Osteoblast (primary cell): ENCODE results near the gene SCTR. TPM values are rescaled to one million over a fixed set of nuclear protein-coding genes. Genes with fewer than 3 reads are reported as not detected.

Experiments used
- DNase-seq: peaks from one replicate; pipeline ENCODE4 v3.0.0; 2011; ENCODE audit warnings: low spot score, mixed read lengths; ENCODE audit not compliant: insufficient read length; ENCODE audit errors: missing footprints
- H2AFZ ChIP-seq: 2 replicates; pipeline ENCODE4 v1.6.0; 2011; ENCODE audit warnings: mild to moderate bottlenecking, low read length
- H3K27ac ChIP-seq: 2 replicates; pipeline ENCODE4 v1.5.1; 2011; ENCODE audit warnings: mild to moderate bottlenecking, low read depth, low read length, moderate library complexity
- H3K27me3 ChIP-seq: 2 replicates; pipeline ENCODE4 v1.6.0; 2012; ENCODE audit warnings: mild to moderate bottlenecking, control low read depth, inconsistent platforms, low read length, moderate library complexity; ENCODE audit not compliant: insufficient read depth
- H3K36me3 ChIP-seq: 2 replicates; pipeline ENCODE4 v1.5.1; 2011; ENCODE audit warnings: mild to moderate bottlenecking, low read length, control low read depth, moderate library complexity; ENCODE audit not compliant: insufficient read depth
- H3K4me1 ChIP-seq: 2 replicates; pipeline ENCODE4 v1.5.1; 2011; ENCODE audit warnings: mild to moderate bottlenecking, low read length, control low read depth, moderate library complexity; ENCODE audit not compliant: insufficient read depth
- H3K4me2 ChIP-seq: 2 replicates; pipeline ENCODE4 v1.6.0; 2011; ENCODE audit warnings: mild to moderate bottlenecking, low read length; ENCODE audit not compliant: insufficient read depth
- H3K4me3 ChIP-seq: fragments of 200-600 bp; sonication (generic); 3 replicates; pipeline ENCODE4 v1.5.1; 2012; ENCODE audit warnings: mild to moderate bottlenecking, low read length, inconsistent platforms; ENCODE audit not compliant: insufficient read depth
- H3K79me2 ChIP-seq: 2 replicates; pipeline ENCODE4 v1.6.0; 2012; ENCODE audit warnings: mild to moderate bottlenecking, low read length, control low read depth, inconsistent platforms; ENCODE audit not compliant: insufficient read depth
- H3K9me3 ChIP-seq: 2 replicates; pipeline ENCODE4 v1.5.1; 2011; ENCODE audit warnings: low read depth, low read length, control low read depth
- H4K20me1 ChIP-seq: 2 replicates; pipeline ENCODE4 v1.6.0; 2012; ENCODE audit warnings: mild to moderate bottlenecking, low read length, control low read depth; ENCODE audit not compliant: insufficient read depth
- total RNA-seq: library from RNA; depleted of rRNA; stranded (reverse); fragments of >200 nt; gene quantifications from 2 replicates; pipeline ENCODE4 v1.2.3, GENCODE V29; 2012
- TF ChIP-seq, protein P1 (sequence below): IDR thresholded peaks from 2 replicates; pipeline ENCODE4 v1.5.1; 2011; ENCODE audit warnings: mild to moderate bottlenecking, low read depth, low read length, moderate library complexity; ENCODE audit errors: extremely low read depth

The SCTR gene
- total RNA-seq, 1 donor = not detected

GRCh38 chr2:119548516-119549120 lies 24.3 kb upstream of the SCTR start:
- Histone ChIP-seq H3K27ac (no peak overlapping the region), H4K20me1 (no peaks in the 10 kb centered on the region), H3K9me3 (no peaks in the 10 kb centered on the region), H2AFZ (no peak overlapping the region), H3K27me3 (peaks cover 25% of the 10 kb centered on the region), H3K36me3 (no peaks in the 10 kb centered on the region), H3K4me3 (no peak overlapping the region), H3K4me1 (peaks cover 13% of the 10 kb centered on the region), H3K4me2 (no peak overlapping the region), H3K79me2 (no peaks in the 10 kb centered on the region)
- TF ChIP-seq, protein P1, sequence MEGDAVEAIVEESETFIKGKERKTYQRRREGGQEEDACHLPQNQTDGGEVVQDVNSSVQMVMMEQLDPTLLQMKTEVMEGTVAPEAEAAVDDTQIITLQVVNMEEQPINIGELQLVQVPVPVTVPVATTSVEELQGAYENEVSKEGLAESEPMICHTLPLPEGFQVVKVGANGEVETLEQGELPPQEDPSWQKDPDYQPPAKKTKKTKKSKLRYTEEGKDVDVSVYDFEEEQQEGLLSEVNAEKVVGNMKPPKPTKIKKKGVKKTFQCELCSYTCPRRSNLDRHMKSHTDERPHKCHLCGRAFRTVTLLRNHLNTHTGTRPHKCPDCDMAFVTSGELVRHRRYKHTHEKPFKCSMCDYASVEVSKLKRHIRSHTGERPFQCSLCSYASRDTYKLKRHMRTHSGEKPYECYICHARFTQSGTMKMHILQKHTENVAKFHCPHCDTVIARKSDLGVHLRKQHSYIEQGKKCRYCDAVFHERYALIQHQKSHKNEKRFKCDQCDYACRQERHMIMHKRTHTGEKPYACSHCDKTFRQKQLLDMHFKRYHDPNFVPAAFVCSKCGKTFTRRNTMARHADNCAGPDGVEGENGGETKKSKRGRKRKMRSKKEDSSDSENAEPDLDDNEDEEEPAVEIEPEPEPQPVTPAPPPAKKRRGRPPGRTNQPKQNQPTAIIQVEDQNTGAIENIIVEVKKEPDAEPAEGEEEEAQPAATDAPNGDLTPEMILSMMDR = no peak
- no peak for DNase-seq

DNA sequence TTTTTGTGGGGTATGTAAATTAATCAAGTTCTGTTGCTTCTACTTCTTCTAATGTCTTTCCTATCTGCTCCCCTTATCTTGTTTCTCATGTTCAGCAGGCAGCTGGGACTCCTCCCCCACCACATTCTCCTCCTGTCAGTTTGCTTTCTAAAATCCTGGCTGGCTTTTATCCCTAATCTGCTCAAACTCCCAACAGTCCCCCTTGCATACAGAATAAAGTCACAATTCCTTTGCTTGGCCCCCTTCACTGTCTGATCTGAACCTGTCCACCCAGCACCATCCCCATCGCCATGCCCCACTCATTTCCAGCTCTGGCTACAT lies 22.1 kb upstream of the SCTR start:
- no peaks in the 10 kb centered on the region for H3K36me3 ChIP-seq

DNA sequence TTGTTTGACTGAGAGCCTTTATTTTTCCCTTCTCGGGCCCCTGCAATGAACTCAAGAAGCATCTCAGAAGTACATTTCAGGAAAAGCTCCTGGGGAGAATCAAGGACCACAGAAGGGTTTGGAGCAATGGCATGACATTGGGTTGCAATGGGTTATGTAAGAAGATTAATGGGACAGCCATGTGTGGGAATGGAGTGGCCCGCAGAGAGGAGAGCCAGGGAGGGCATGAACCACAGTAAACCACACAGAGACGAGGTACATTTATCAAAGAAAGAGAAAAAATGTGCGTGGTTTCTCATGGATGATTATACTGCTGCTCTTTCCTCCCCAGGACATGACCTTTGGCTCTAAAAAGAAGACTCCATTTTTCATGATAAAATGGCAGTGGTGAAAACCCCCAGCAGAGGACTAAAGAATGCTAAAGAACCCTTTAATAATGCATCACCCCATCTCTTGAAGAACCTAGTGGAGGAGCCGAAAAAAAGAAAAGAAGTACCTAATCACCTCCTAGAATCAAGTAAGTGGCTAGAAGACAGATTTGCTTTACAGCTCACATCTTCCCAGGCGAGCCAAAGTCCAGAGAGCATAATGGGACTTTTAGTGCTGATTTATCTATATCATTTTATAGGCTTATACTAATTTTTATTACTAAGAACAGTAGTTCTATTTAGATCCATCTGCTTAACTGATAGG lies 21.6 kb upstream of the SCTR start:
- Histone ChIP-seq H3K36me3 (no peaks in the 10 kb centered on the region), H3K4me3 (no peak overlapping the region), H2AFZ (no peak overlapping the region), H4K20me1 (no peaks in the 10 kb centered on the region), H3K9me3 (no peaks in the 10 kb centered on the region), H3K4me1 (peaks cover 13% of the 10 kb centered on the region), H3K79me2 (no peaks in the 10 kb centered on the region), H3K4me2 (no peak overlapping the region), H3K27ac (no peak overlapping the region), H3K27me3 (peaks cover 33% of the 10 kb centered on the region)
- no peak for DNase-seq
- TF ChIP-seq, protein P1 = no peak

More for the DNA sequence above, 22.1 kb upstream of the SCTR start:
- Histone ChIP-seq H3K27ac (no peak overlapping the region), H3K9me3 (no peaks in the 10 kb centered on the region), H3K4me1 (peaks cover 13% of the 10 kb centered on the region), H3K79me2 (no peaks in the 10 kb centered on the region), H3K4me2 (no peak overlapping the region), H3K4me3 (no peak overlapping the region), H3K27me3 (peaks cover 31% of the 10 kb centered on the region), H4K20me1 (no peaks in the 10 kb centered on the region), H2AFZ (no peak overlapping the region)
- DNase-seq = no peak
- TF ChIP-seq, protein P1 = no peak

DNA sequence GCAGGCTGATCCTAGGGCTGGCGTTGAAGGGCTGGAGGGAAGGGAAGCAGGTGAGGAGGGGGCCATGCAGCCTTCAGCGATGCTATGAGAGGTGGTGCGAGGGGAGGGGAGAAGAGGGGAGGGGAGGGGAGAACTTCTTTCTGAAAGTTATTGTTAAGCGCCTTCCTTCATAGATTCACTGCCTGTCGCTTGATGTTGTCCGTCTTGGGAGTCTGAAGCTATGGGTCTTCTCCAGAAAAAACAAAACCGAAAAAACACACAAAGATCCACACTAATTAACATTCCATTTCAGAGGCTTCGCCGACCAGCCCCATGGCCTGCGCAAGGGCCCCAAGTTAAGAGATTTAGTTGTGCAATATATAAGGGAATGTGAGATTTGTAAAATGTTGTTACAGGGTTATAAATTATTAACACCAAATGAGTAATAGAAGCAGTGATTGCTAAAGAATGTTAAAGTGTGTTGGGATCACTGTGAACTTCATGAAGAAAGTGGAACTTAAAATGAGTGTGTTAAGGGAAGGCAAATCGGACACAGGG lies 20.7 kb upstream of the SCTR start:
- Histone ChIP-seq H3K4me1 (peaks cover 13% of the 10 kb centered on the region), H4K20me1 (no peaks in the 10 kb centered on the region), H3K27me3 (peaks cover 36% of the 10 kb centered on the region), H3K36me3 (no peaks in the 10 kb centered on the region), H3K4me3 (peak overlapping the region; percentile 74), H2AFZ (no peak overlapping the region), H3K9me3 (no peaks in the 10 kb centered on the region), H3K4me2 (peak overlapping the region; percentile 88), H3K79me2 (no peaks in the 10 kb centered on the region), H3K27ac (no peak overlapping the region)
- TF ChIP-seq, protein P1 = no peak
- no peak for DNase-seq
